ENCODE results near the gene GMPR2. TPM values are rescaled to one million over a fixed set of nuclear protein-coding genes. Genes with fewer than 3 reads are reported as not detected.
"Not testable (repeated sequence)": the region's sequence is repeated elsewhere in the genome, so short reads cannot be mapped to it uniquely, and the experiment has no call there.

GMPR2 gene
- total RNA-seq, 2 donors from 2014 or later, result 54.5 to 106 TPM

GRCh38 chr14:24219521-24219920 is 13.2 kb upstream of the GMPR2 start:
- 62% methylated on average over 3 of the region's 3 CpGs for WGBS
- no peaks in the 10 kb centered on the region for H3K9me3 ChIP-seq
- no peak for DNase-seq (ENCODE audit: low spot score)

GRCh38 chr14:24222987-24223386 is 9.7 kb upstream of the GMPR2 start:
- H3K36me3 ChIP-seq; DNase-seq (ENCODE audit: low spot score); H3K27me3 ChIP-seq (replicated peaks; ENCODE audit: insufficient read depth); H3K4me1 ChIP-seq (replicated peaks); intact Hi-C loops (cut with DNase I); H3K9me3 ChIP-seq; H3K27ac ChIP-seq; H3K4me3 ChIP-seq: not testable (repeated sequence)
- WGBS, result 98% methylated on average over 4 of the region's 4 CpGs

More at GRCh38 chr14:24219521-24219920, 13.2 kb upstream of the GMPR2 start:
- Histone ChIP-seq H3K36me3 (no peaks in the 10 kb centered on the region), H3K4me3 (no peak overlapping the region), H3K27me3 (replicated peaks; ENCODE audit: insufficient read depth) (no peaks in the 10 kb centered on the region), H3K27ac (no peak overlapping the region), H3K4me1 (replicated peaks) (no peaks in the 10 kb centered on the region)
- TF ChIP-seq CTCF (IDR thresholded peaks at IDR 0.05) (no peak), POLR2A (IDR thresholded peaks at IDR 0.05) (no peak), POLR2AphosphoS5 (IDR thresholded peaks at IDR 0.05) (no peak)
- intact Hi-C loops (cut with DNase I), result no loop called here

GRCh38 chr14:24224618-24225071 is 8.1 kb upstream of the GMPR2 start:
- Histone ChIP-seq H3K9me3 (no peaks in the 10 kb centered on the region), H3K4me3 (no peak overlapping the region), H3K27me3 (replicated peaks; ENCODE audit: insufficient read depth) (no peaks in the 10 kb centered on the region), H3K4me1 (replicated peaks) (no peaks in the 10 kb centered on the region), H3K27ac (no peak overlapping the region), H3K36me3 (no peaks in the 10 kb centered on the region)
- 88% methylated on average over 7 of the region's 7 CpGs for WGBS
- no peak for TF ChIP-seq CTCF (IDR thresholded peaks at IDR 0.05)
- TF ChIP-seq POLR2A (IDR thresholded peaks at IDR 0.05), result no peak
- TF ChIP-seq POLR2AphosphoS5 (IDR thresholded peaks at IDR 0.05), result no peak
- DNase-seq (ENCODE audit: low spot score), result no peak
- intact Hi-C loops (cut with DNase I), result no loop called here

GRCh38 chr14:24226473-24226872 is 6.3 kb upstream of the GMPR2 start:
- TF ChIP-seq POLR2AphosphoS5 (IDR thresholded peaks at IDR 0.05), result no peak
- TF ChIP-seq POLR2A (IDR thresholded peaks at IDR 0.05), result no peak
- no peak for TF ChIP-seq CTCF (IDR thresholded peaks at IDR 0.05)
- intact Hi-C loops (cut with DNase I), result no loop called here

GRCh38 chr14:24228902-24229301 is 3.8 kb upstream of the GMPR2 start:
- Histone ChIP-seq H3K27me3 (replicated peaks; ENCODE audit: insufficient read depth) (no peaks in the 10 kb centered on the region), H3K36me3 (no peaks in the 10 kb centered on the region), H3K27ac (no peak overlapping the region), H3K9me3 (no peaks in the 10 kb centered on the region), H3K4me1 (replicated peaks) (peaks cover 7% of the 10 kb centered on the region), H3K4me3 (no peak overlapping the region)
- intact Hi-C loops (cut with DNase I), result no loop called here
- no peak for DNase-seq (ENCODE audit: low spot score)
- WGBS, result 4% methylated on average over 1 of the region's 1 CpG
- TF ChIP-seq POLR2AphosphoS5 (IDR thresholded peaks at IDR 0.05) (no peak), POLR2A (IDR thresholded peaks at IDR 0.05) (no peak), CTCF (IDR thresholded peaks at IDR 0.05) (no peak)

More at GRCh38 chr14:24226473-24226872, 6.3 kb upstream of the GMPR2 start:
- H3K4me1 ChIP-seq (replicated peaks), result no peaks in the 10 kb centered on the region
- H3K27me3 ChIP-seq (replicated peaks; ENCODE audit: insufficient read depth), result no peaks in the 10 kb centered on the region
- no peaks in the 10 kb centered on the region for H3K9me3 ChIP-seq
- WGBS, result 63% methylated on average over 1 of the region's 1 CpG
- H3K27ac ChIP-seq, result no peak overlapping the region
- H3K36me3 ChIP-seq, result no peaks in the 10 kb centered on the region
- DNase-seq (ENCODE audit: low spot score), result no peak
- no peak overlapping the region for H3K4me3 ChIP-seq
